Transverse colon (tissue), 4 donors: ENCODE results near the gene MYG1. TPM values are rescaled to one million over a fixed set of nuclear protein-coding genes. Genes with fewer than 3 reads are reported as not detected.

Experiments
- DNase-seq: peaks from one replicate; pipeline ENCODE4 v3.0.0-alpha.2; 2019
- H3K27ac ChIP-seq, 4 donors: fragments of 200-600 bp; sonication (generic); 2 replicates each; pipeline ENCODE4 v1.5.1; 2016 to 2018; ENCODE audit warnings: inconsistent platforms in 4 of 4
- H3K27me3 ChIP-seq: fragments of 200-600 bp; sonication (generic); 2 replicates; pipeline ENCODE4 v1.5.1; 2017; ENCODE audit warnings: inconsistent platforms
- H3K36me3 ChIP-seq, 4 donors: fragments of 200-600 bp; sonication (generic); 2 replicates each; pipeline ENCODE4 v1.5.1; 2017 to 2019; ENCODE audit warnings: inconsistent platforms in 4 of 4
- H3K4me1 ChIP-seq, 4 donors: fragments of 200-600 bp; sonication (generic); 2 replicates each; pipeline ENCODE4 v1.5.1; 2017 to 2020; ENCODE audit warnings: inconsistent platforms in 4 of 4
- H3K4me3 ChIP-seq, 4 donors: fragments of 200-600 bp; sonication (generic); 1 replicate in 1 of 4; 2 replicates in 3 of 4; pipeline versions ENCODE4 v1.5.1 to v1.6.1; 2017 to 2019; ENCODE audit warnings: inconsistent platforms in 4 of 4
- H3K9me3 ChIP-seq, 2 donors: fragments of 200-600 bp; sonication (generic); 2 replicates each; pipeline ENCODE4 v1.5.1; 2017 to 2019; ENCODE audit warnings: inconsistent platforms in 2 of 2
- EP300 ChIP-seq: sonication (generic); formaldehyde crosslinking; IDR thresholded peaks from one replicate; pipeline ENCODE4 v1.6.1; 2017; ENCODE audit warnings: antibody characterized with exemption, low read depth
- POLR2A ChIP-seq: fragments of 450-650 bp; IDR thresholded peaks from one replicate; pipeline ENCODE4 v1.6.1; 2016; ENCODE audit warnings: antibody characterized with exemption, mild to moderate bottlenecking, moderate library complexity
- POLR2AphosphoS5 ChIP-seq, 3 donors: sonication (generic); formaldehyde crosslinking; IDR thresholded peaks; one replicate each; pipeline ENCODE4 v1.6.1; 2016; ENCODE audit warnings: antibody characterized with exemption in 3 of 3
- WGBS, 2 donors: methylation state at CpG; one replicate each; pipeline ENCODE4 v1.1.5; 2018; ENCODE audit warnings: low coverage in 1 of 2; 5-methylcytosine and 5-hydroxymethylcytosine counted together
- in situ Hi-C, 4 donors: fragments of 200-750 bp; cut with MboI; loops; one replicate each; pipeline versions ENCODE4 v1.15.0 to v1.15.1; 2017; ENCODE audit warnings: low sequenced_read_pairs in 3 of 4, low pct_ligation_motif_present in 1 of 4, low pct_unique_long_range_greater_than_20kb in 1 of 4
- intact Hi-C: fragments of 100-400 bp; cut with DNase I; formaldehyde crosslinking; loops from one replicate; pipeline ENCODE4 v1.15.1; 2023; ENCODE audit warnings: low total_unique reads
- total RNA-seq, 4 donors: library from RNA; depleted of rRNA; stranded (reverse); fragments of >200 nt; gene quantifications; one replicate each; pipeline ENCODE4 v1.1.0, GENCODE V29; 2016
- TF ChIP-seq, protein P1 (sequence below), 5 experiments: fragments of 200-600 bp in 3 of 5; fragments of 450-650 bp in 2 of 5; sonication (generic) in 3 of 5; IDR thresholded peaks; 1 replicate in 2 of 5; 2 replicates in 3 of 5; pipeline ENCODE4 v1.5.1; 2016 to 2017; ENCODE audit warnings: antibody characterized with exemption in 5 of 5, inconsistent platforms in 3 of 5, mild to moderate bottlenecking in 2 of 5, moderate library complexity in 1 of 5

MYG1 gene, protein sequence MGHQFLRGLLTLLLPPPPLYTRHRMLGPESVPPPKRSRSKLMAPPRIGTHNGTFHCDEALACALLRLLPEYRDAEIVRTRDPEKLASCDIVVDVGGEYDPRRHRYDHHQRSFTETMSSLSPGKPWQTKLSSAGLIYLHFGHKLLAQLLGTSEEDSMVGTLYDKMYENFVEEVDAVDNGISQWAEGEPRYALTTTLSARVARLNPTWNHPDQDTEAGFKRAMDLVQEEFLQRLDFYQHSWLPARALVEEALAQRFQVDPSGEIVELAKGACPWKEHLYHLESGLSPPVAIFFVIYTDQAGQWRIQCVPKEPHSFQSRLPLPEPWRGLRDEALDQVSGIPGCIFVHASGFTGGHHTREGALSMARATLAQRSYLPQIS
- 10 to 100 TPM; 12.7 to 37.0 (median 24.3) TPM for total RNA-seq

GRCh38 chr12:53299454-53300180 lies at the start of gene MYG1:
Gene MYG1, plus strand, starts transcription at chr12:53299695. Its CDS starts 43 bp downstream, at chr12:53299738.
- TF ChIP-seq POLR2AphosphoS5 (IDR thresholded peaks at IDR 0.05), result peak; percentile 33 to 90 (median 86)
- TF ChIP-seq POLR2A, result peak; percentile 78
- TF ChIP-seq EP300, result no peak
- TF ChIP-seq, protein P1, sequence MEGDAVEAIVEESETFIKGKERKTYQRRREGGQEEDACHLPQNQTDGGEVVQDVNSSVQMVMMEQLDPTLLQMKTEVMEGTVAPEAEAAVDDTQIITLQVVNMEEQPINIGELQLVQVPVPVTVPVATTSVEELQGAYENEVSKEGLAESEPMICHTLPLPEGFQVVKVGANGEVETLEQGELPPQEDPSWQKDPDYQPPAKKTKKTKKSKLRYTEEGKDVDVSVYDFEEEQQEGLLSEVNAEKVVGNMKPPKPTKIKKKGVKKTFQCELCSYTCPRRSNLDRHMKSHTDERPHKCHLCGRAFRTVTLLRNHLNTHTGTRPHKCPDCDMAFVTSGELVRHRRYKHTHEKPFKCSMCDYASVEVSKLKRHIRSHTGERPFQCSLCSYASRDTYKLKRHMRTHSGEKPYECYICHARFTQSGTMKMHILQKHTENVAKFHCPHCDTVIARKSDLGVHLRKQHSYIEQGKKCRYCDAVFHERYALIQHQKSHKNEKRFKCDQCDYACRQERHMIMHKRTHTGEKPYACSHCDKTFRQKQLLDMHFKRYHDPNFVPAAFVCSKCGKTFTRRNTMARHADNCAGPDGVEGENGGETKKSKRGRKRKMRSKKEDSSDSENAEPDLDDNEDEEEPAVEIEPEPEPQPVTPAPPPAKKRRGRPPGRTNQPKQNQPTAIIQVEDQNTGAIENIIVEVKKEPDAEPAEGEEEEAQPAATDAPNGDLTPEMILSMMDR (IDR thresholded peaks at IDR 0.05), result peak; percentile 16 to 62 (median 27)
- no peaks in the 10 kb centered on the region for H3K36me3 ChIP-seq
- in situ Hi-C loops (loop anchor here in 1 of 4 donors (25.0 kb wide), 1 partner anchor 237 kb away; the partner anchor contains the start of gene TNS2), intact Hi-C loops (no loop called here)
- WGBS, 2 donors, result 0% methylated on average over 51 of the region's 51 CpGs; no CpG with 5 or more reads in 1 of the 2 donors
- H3K4me3 ChIP-seq, result peak within 1 kb of the TSS; percentile 43 to 71 (median 57)
- no peaks in the 10 kb centered on the region for H3K27me3 ChIP-seq
- DNase-seq, result peak; percentile 90
- H3K27ac ChIP-seq, result peak within 1 kb of the TSS; percentile 72 to 86 (median 80)
- no peaks in the 10 kb centered on the region for H3K9me3 ChIP-seq
- H3K4me1 ChIP-seq, result peaks cover 14 to 63% (median 33%) of the 10 kb centered on the region in 4 donors

DNA sequence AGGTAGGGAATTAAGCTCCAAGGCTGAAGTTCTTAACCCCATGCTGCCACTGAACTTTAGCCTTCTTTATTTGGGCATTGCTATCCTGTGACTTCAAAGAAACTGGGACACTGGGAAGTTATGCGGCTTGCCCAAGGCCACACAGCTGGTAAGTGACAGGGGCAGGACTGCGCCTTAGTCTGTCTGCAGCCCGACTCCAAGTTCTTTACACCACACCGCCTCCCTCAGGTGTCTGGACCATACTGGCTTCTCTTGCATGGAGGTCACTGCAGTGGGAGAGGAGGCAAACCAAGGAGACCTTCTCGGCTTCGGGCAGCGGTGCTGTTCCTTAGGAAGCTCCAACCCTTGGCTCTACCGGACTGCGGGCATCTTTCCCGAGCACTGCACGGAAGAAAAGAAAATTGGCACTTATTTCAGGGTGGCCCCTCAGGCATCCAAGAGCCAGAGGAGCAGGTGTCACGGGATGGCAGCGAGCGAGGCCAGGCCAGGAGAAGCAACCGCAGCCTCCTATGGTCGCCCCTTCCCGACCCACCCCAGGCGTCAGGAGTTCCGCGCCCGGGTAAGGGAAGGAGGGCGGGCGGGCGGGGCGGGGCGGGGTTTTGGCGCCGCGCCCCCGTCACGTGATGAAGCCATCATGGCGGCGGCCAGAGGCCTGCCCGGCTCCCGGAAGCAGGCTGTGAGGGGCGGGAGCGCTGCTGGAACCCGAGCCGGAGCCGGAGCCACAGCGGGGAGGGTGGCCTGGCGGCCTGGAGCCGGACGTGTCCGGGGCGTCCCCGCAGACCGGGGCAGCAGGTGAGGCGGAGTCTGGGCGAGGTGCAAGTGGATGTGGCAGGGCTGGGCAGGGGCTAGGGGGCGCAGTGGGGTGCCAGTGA lies 47.8 kb upstream of the MYG1 start:
- in situ Hi-C loops (no loop called here), intact Hi-C loops (loop anchor here (2.0 kb wide), 1 partner anchor 33 kb away; no protein-coding TSS in a partner anchor)
- WGBS, 2 donors, result 0 to 1% methylated on average over 1 to 40 of the region's 51 CpGs
- DNase-seq, result peak; percentile 80
- Histone ChIP-seq H3K9me3 (no peaks in the 10 kb centered on the region), H3K27ac (peak overlapping the region; percentile 93 to 97 (median 94)), H3K4me3 (peak overlapping the region; percentile 45 to 92 (median 79)), H3K27me3 (no peaks in the 10 kb centered on the region), H3K4me1 (peaks cover 15 to 24% (median 24%) of the 10 kb centered on the region in 4 donors), H3K36me3 (peaks cover 0 to 9% (median 0%) of the 10 kb centered on the region in 4 donors)
- TF ChIP-seq EP300 (no peak), POLR2AphosphoS5 (IDR thresholded peaks at IDR 0.05) (peak; percentile 62 to 71 (median 67)), POLR2A (peak; percentile 63)
- TF ChIP-seq, protein P1 (IDR thresholded peaks at IDR 0.05), result peak in 4 of 5 experiments; percentile 7 to 43 (median 27)

DNA sequence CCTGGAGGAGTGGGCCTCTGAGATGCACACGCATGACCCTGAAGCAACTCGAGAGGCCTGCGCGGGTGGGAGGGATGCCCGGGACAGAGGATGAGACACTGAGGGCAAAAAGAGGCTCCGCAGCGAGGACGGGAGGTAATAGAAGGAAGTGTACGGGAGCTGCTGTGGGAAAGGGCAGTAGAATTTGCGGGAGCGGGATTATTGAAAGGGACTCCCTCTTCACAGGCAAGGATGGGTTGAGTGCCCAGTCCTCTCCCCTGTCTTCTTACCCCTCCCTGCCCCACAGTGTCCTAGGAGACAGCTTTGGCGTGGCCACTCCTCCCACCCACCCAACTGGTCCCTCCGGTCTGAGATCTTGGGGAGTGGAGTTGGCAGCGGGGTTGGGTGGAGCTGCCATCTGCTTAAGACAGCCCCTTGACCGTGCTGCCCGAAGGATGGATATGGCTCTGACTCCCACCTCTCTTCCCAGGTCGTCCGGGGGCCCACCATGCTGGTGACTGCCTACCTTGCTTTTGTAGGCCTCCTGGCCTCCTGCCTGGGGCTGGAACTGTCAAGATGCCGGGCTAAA lies 47.1 kb upstream of the MYG1 start:
- Histone ChIP-seq H3K4me1 (peaks cover 15 to 24% (median 24%) of the 10 kb centered on the region in 4 donors), H3K27me3 (no peaks in the 10 kb centered on the region), H3K9me3 (no peaks in the 10 kb centered on the region), H3K4me3 (peak overlapping the region; percentile 45 to 92 (median 79)), H3K27ac (peak overlapping the region; percentile 93 to 97 (median 94)), H3K36me3 (peaks cover 0 to 9% (median 0%) of the 10 kb centered on the region in 4 donors)
- TF ChIP-seq POLR2A, result no peak
- TF ChIP-seq, protein P1 (IDR thresholded peaks at IDR 0.05), result peak in 3 of 5 experiments; percentile 16 to 29 (median 22)
- peak; percentile 62 for DNase-seq
- 3 to 4% methylated on average over 5 to 19 of the region's 19 CpGs for WGBS, 2 donors
- intact Hi-C loops (no loop called here), in situ Hi-C loops (no loop called here)
